ENCODE data around the gene DPP10.

The DPP10 gene

GRCh38 chr2:115160531-115161080 lies 718.2 kb downstream of the DPP10 start:
- DNase-seq (ENCODE audit: low read depth in 2 of 2): no peak

- no peak for DNase-seq (ENCODE audit: low read depth in 2 of 2)
These were observed 718.8 kb downstream of the DPP10 start for GRCh38 chr2:115161081-115161770.

GRCh38 chr2:115161771-115162493 lies 719.5 kb downstream of the DPP10 start:
- DNase-seq (ENCODE audit: low read depth in 2 of 2): no peak

DNA sequence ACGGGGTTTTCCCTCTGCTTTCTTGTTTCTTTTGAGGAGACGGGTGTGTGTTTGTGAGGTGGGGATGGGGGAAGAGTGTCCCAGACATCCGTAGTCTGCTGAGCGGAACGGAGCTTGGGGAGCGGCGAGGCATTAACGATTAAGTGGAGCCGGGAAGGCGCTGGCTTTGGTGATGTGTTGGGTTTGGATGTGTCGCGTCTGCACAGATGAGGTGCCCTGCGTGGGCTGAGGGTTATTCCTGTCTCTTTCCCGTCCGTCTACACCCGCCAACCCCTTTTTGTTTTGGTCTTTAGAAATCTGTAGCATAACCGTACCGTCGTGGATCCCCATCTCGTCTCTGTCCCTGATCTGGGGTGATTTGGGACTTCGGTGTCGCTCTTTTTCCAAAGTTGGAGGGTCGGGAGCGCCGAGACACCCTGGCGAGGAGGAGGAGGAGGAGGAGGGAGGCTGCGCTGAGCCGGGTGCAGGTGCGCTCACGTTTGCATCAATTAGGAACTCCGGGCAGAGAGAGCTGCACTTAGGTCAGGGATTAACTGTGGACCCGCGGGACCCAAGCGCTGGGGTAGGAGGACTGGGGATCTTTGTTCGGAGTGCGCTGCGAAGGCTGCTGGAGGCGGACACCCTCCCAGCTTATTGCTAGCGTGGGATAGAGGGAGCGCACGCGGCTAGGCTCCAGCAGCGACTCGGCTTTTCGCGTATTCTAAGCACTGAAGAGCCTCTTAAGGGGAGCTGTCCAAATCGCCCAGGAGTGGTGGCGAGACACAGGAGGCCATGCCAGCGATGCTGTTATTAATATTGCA lies 720.3 kb downstream of the DPP10 start:
- no peak for DNase-seq (ENCODE audit: low read depth in 2 of 2)

- no peak for DNase-seq (ENCODE audit: low read depth in 2 of 2)
These were observed 721.1 kb downstream of the DPP10 start for GRCh38 chr2:115163572-115163971.

- no peak for DNase-seq (ENCODE audit: low read depth in 2 of 2)
These were observed 723.2 kb downstream of the DPP10 start for GRCh38 chr2:115165529-115166109.

- DNase-seq (ENCODE audit: low read depth in 2 of 2): no peak
These were observed 726.0 kb downstream of the DPP10 start for GRCh38 chr2:115168457-115168856.

DNA sequence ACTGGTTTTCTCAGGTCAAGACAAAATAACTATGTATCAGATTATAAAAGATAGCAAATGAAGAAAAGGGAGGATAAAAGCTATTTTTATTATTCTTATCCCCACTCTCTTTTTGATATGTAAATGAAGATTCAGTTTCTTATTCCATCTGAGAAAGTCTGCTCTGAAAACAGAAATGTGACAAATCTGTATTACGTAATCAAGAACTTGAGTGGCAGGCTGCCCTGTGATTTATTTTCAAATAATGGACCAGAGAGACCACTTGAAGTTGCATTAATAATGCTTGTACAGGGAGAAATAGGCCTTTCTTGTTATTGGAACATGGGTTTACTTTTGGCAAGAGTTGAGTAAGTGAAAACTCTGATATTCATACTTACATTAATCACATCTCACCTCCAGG lies 727.4 kb downstream of the DPP10 start:
- DNase-seq (ENCODE audit: low read depth in 2 of 2): no peak

DNA sequence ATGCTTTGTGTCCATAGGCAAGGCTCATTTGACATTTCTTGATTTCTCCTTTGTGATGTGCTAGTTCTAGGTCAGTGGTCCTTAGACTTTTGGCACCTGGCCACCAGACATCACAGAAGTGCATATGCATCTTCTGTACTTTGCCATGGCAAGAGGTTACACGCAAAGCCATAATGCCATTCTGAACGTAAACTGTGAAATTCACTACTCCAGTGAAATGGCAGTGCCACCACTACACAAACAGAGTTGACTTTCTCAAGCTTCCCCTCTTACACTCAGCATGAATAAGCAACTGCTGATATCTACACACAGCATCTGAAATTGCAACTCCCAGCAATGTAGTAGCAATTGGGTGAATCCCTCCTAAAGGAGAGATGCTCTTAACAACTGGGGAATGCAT lies 729.3 kb downstream of the DPP10 start:
- DNase-seq (ENCODE audit: low read depth in 2 of 2): no peak

DNA sequence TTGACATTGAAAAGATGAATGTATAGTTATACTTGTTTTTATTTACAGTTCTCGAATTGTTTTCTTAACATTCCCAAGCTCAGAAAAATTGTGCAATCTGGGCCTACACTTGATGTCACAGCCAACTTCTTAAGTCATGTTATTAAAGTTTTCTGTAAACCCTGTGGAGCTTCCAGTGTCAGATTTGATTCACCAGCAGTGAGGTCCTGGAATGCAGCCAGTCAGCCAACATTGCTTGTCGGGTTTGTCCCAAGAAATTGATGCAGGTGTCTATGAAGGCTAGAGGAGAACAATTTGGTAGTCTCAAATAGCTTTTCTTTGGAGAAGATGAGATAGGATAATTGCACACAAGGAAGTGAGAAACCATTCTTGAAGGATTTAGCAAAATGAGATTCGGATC lies 732.2 kb downstream of the DPP10 start:
- no peak for DNase-seq (ENCODE audit: low read depth in 2 of 2)

GRCh38 chr2:115183144-115183543 lies 740.7 kb downstream of the DPP10 start:
- DNase-seq (ENCODE audit: low read depth in 2 of 2): no peak

DNA sequence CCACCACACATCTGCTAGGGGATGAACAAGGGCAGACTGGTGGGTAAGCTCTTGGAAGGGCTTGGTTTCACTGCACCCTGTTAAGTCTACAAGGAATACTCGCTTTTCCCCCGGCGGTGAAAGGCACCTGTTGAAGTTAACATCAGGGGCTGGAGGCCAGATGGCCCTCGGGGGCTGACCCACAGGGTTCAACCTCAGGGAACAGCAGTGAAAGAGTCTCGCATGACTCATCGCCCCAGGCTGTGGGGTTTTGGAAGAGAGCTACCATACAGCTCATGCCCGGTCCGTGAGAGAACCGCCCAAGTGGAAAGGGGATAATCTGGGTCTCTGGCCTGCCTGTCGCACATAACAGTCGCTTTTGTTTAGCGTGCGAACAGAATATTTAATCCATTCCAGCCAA lies 748.0 kb downstream of the DPP10 start:
- DNase-seq (ENCODE audit: low read depth in 2 of 2): no peak

GRCh38 chr2:115194623-115195022 lies 752.2 kb downstream of the DPP10 start:
- DNase-seq (ENCODE audit: low read depth in 2 of 2): no peak

DNA sequence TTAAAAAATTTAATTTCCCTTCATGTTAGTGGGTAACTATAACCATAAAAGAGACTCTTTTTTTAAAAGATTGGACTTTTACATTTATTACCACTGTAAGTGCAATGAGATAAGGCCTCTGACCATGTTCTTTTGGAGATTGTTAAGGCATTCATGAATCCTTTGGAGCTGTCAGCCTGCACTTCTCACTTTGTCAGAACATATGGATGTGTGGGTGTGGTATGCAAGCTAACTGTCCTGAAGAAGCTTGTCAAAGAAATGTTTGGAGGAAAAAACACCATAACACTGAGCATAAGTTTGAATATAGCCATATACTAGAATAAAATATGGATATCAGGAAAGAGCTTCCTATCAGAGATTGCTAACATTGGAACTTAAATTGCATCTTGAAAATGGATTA lies 754.1 kb downstream of the DPP10 start:
- DNase-seq (ENCODE audit: low read depth in 2 of 2): no peak

GRCh38 chr2:115199966-115200365 lies 757.5 kb downstream of the DPP10 start:
- no peak for DNase-seq (ENCODE audit: low read depth in 2 of 2)

DNA sequence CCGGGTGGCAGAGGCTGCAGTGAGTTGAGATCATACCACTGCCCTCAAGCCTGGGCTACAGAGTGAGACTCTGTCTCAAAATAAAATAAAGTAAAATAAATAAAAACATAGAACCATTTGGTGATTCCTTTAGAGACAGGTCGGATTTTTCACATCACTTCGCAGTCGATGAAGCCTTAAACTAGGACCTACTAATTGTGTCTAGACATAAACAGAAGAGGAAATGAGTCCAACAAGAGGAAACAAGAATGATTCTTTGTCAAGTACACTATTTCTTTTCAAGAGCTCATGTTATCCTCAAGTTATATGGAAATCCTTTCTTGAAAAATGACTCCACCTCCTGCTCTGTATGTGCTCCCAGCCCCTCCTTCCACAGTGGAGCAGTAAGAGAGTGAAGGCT lies 758.9 kb downstream of the DPP10 start:
- DNase-seq (ENCODE audit: low read depth in 2 of 2): no peak

DNA sequence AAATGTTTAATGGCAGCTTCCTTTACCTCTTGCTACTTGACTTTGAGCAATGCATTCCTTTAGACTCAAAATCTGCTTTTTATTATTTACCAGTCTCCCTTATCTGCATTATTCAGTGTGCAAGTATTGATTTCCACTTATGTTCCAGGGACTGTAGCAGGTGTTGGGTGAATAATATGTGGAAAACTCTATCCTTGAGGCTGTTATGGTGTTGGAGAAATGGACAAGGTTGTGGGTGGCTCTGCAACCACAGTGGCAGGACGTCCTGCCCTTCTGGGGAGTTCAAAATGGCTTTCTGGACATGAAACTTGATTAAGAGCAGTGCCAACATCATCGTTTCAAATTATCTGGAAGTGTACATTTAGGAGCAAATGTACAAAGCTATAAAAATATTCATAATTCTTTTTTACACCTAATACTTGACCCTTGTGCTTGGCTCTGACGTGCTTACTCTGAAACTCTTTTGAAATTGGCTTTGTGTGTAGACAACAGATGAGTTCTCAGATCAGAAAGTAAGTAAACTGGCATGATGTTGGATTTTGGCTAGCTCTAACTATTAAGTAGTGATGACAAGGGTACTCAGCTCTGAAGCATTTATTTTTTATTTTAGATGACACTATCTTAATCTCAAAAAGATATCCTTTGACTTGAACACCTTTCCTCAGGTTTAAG lies 766.2 kb downstream of the DPP10 start:
- no peak for DNase-seq (ENCODE audit: low read depth in 2 of 2)

DNA sequence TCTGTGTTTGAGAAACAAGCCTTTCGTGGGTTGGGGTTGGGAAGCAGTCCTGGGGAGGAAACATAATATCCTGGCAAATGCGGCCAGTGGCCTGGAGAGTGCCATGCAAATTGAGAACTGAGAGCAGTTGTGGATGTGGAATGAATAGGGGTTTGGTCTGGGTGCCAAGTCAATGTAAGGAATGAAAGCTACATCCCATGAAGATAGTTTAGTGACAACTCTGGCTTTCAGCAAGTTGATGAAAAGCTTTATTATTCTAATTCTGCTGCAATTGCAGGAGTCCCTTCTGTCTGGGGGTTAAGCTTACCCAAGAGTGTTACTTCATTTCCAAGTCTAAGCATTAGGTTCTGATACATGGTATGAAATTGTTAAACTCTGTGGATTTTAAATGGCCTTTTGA lies 771.6 kb downstream of the DPP10 start:
- DNase-seq (ENCODE audit: low read depth in 2 of 2): no peak

GRCh38 chr2:115219296-115219695 lies 776.9 kb downstream of the DPP10 start:
- no peak for DNase-seq (ENCODE audit: low read depth in 2 of 2)

DNA sequence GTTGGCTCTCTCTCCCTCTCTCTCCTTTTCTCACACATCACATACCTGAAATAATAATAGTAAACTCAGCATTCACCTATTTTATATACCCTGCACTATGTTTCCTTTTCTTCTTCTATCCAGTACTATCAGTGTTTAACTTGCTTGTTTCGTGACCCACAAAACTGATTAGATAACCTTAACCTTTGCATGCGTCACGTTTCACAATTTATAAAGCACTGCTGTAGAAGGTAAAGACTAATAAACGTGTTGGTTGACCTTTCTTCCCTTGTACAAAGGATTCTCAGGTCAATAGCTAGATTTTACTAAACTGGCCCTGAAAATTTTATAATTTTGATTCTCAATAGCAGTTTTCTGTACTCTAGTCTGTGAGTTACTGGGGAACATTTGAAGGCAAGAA lies 791.7 kb downstream of the DPP10 start:
- no peak for DNase-seq (ENCODE audit: low read depth in 2 of 2)

DNA sequence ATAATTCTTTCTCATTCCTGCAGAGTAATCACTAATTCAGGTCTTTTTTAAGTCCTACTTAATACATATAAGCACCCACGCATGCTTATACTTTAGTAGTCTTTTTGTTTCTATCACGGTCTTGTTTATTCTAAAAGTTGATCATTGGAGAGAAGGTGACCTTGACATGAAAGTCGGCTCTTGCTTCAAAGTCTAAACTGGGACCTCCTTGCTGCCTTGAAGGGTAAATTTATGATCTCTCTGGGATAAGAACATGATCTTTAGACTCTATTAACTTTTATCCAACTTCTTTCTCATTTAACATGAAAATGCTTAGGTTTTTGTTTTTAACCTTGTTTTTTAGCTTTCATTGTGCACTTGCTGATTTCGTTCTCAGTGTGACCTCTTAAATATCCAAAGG lies 792.3 kb downstream of the DPP10 start:
- no peak for DNase-seq (ENCODE audit: low read depth in 2 of 2)

DNA sequence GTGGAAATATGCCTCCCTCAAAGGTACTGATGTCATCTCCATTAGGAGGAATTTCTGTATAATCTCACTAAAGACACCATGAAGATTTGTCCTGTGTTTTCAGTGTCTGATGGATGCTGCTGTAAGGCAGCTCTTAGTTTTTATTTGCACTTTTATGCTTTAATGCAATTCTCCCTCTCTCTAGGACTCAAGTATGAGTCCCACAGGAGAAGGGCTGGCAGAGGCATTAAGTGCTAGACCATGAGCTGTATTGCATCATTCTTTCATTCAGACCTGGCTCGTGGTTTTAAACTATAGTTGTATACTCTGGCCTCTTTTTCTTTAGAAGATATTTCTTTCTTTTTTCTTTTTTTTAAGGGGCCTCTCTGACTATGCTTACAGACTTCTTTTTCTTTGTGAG lies 805.6 kb downstream of the DPP10 start:
- DNase-seq (ENCODE audit: low read depth in 2 of 2): no peak

All from stimulated activated CD8-positive, alpha-beta memory T cell treated with anti-CD3 and anti-CD28 coated beads, Interleukin-2, amount 100 ng/mL, for 1 hour (primary cell).